Vagina (tissue), 2 donors: ENCODE measurements around the gene CCDC81. TPM values are rescaled to one million over a fixed set of nuclear protein-coding genes. Genes with fewer than 3 reads are reported as not detected.
"Not testable (repeated sequence)": the region's sequence is repeated elsewhere in the genome, so short reads cannot be mapped to it uniquely, and the experiment has no call there.

Experiments
- DNase-seq, 2 donors: peaks; one replicate each; pipeline ENCODE4 v3.0.0-alpha.2; 2017; ENCODE audit errors: extremely low spot score in 2 of 2
- H3K27ac ChIP-seq: fragments of 200-600 bp; sonication (generic); one replicate; pipeline ENCODE4 v1.5.1; 2019
- H3K27me3 ChIP-seq: fragments of 200-600 bp; sonication (generic); one replicate; pipeline ENCODE4 v1.5.1; 2019
- H3K36me3 ChIP-seq, 2 donors: fragments of 200-600 bp; sonication (generic); one replicate each; pipeline ENCODE4 v1.5.1; 2017 to 2019
- H3K4me1 ChIP-seq: fragments of 200-600 bp; sonication (generic); one replicate; pipeline ENCODE4 v1.5.1; 2019
- H3K4me3 ChIP-seq, 2 donors: fragments of 200-600 bp; sonication (generic); 1 replicate in 1 of 2; 2 replicates in 1 of 2; pipeline ENCODE4 v1.5.1; 2016 to 2019
- H3K9me3 ChIP-seq: fragments of 200-600 bp; sonication (generic); one replicate; pipeline ENCODE4 v1.5.1; 2019
- POLR2A ChIP-seq, 2 donors: fragments of 450-650 bp; IDR thresholded peaks; one replicate each; pipeline ENCODE4 v1.6.1; 2017; ENCODE audit warnings: antibody characterized with exemption in 2 of 2, mild to moderate bottlenecking in 2 of 2, moderate library complexity in 2 of 2
- POLR2AphosphoS5 ChIP-seq, 2 donors: sonication (generic); formaldehyde crosslinking; IDR thresholded peaks; one replicate each; pipeline ENCODE4 v1.9.0; 2017; ENCODE audit warnings: antibody characterized with exemption in 2 of 2, mild to moderate bottlenecking in 2 of 2, low read depth in 1 of 2; ENCODE audit not compliant: insufficient read depth in 1 of 2
- intact Hi-C: fragments of 100-400 bp; cut with DNase I; formaldehyde crosslinking; loops from one replicate; pipeline ENCODE4 v1.15.1; 2023
- total RNA-seq: library from RNA; depleted of rRNA; stranded (reverse); fragments of >200 nt; gene quantifications from one replicate; pipeline ENCODE4 v1.2.3, GENCODE V29; 2016
- TF ChIP-seq, protein P1 (sequence below), 3 experiments: fragments of 450-650 bp in 2 of 3; fragments of 200-600 bp in 1 of 3; sonication (generic) in 1 of 3; IDR thresholded peaks; one replicate each; pipeline ENCODE4 v1.5.1; 2017 to 2019; ENCODE audit warnings: antibody characterized with exemption in 3 of 3, mild to moderate bottlenecking in 2 of 3, moderate library complexity in 2 of 3

Gene CCDC81
- total RNA-seq, 1 donor from 2014 or later, result not detected

DNA sequence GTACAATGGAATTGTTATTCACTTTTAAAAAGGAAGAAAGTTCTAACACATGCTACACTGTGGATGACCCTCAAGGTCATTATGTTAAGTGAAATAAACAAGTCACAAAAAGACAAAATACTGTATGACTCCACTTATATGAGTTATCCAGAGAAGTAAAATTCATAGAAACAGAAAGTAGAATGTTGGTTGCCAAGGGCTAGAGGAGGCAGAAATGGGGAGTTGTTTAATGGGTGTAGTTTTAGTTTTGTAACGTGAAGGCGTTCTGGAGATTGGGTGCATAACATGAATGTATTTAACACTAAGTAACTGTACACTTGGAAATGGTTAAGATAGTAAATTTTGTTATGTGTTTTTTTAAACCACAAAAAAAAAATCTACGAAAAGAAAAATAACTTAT is 43.8 kb downstream of the CCDC81 start:
- no peak for TF ChIP-seq POLR2AphosphoS5 (IDR thresholded peaks at IDR 0.05; ENCODE audit: insufficient read depth in 1 of 2, low read depth in 1 of 2)
- TF ChIP-seq POLR2A (IDR thresholded peaks at IDR 0.05), result no peak
- TF ChIP-seq, protein P1, sequence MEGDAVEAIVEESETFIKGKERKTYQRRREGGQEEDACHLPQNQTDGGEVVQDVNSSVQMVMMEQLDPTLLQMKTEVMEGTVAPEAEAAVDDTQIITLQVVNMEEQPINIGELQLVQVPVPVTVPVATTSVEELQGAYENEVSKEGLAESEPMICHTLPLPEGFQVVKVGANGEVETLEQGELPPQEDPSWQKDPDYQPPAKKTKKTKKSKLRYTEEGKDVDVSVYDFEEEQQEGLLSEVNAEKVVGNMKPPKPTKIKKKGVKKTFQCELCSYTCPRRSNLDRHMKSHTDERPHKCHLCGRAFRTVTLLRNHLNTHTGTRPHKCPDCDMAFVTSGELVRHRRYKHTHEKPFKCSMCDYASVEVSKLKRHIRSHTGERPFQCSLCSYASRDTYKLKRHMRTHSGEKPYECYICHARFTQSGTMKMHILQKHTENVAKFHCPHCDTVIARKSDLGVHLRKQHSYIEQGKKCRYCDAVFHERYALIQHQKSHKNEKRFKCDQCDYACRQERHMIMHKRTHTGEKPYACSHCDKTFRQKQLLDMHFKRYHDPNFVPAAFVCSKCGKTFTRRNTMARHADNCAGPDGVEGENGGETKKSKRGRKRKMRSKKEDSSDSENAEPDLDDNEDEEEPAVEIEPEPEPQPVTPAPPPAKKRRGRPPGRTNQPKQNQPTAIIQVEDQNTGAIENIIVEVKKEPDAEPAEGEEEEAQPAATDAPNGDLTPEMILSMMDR (IDR thresholded peaks at IDR 0.05), result no peak
- H3K4me1 ChIP-seq, result no peaks in the 10 kb centered on the region
- no peaks in the 10 kb centered on the region for H3K36me3 ChIP-seq
- DNase-seq, result no peak
- H3K9me3 ChIP-seq, result no peaks in the 10 kb centered on the region
- H3K27me3 ChIP-seq, result no peaks in the 10 kb centered on the region
- H3K4me3 ChIP-seq, result no peak overlapping the region
- no peak overlapping the region for H3K27ac ChIP-seq
- intact Hi-C loops, result no loop called here

DNA sequence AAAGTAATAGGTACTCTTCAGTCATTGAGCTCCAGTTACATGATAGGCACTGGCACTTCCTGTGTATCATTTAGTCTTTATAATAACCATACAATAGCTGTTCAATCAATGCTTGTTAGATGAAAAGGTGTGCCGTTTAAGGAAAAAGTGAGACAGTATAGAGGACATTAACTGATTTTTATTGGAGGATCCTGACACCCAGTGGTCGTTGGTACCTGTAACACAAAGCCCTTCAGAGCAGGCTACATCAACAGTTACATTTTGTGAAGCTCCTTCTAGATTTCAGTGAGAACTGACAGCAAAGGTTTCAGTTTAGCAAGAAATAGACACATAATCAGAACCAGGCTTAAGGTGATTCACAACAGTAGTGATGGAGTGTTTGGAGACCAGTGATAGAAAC is 44.2 kb downstream of the CCDC81 start:
- Histone ChIP-seq H3K27me3 (no peaks in the 10 kb centered on the region), H3K36me3 (no peaks in the 10 kb centered on the region), H3K4me1 (no peaks in the 10 kb centered on the region), H3K4me3 (no peak overlapping the region), H3K27ac (no peak overlapping the region), H3K9me3 (no peaks in the 10 kb centered on the region)
- no peak for TF ChIP-seq POLR2A (IDR thresholded peaks at IDR 0.05)
- no peak for TF ChIP-seq POLR2AphosphoS5 (IDR thresholded peaks at IDR 0.05; ENCODE audit: insufficient read depth in 1 of 2, low read depth in 1 of 2)
- TF ChIP-seq, protein P1 (IDR thresholded peaks at IDR 0.05), result no peak
- no peak for DNase-seq
- intact Hi-C loops, result no loop called here

DNA sequence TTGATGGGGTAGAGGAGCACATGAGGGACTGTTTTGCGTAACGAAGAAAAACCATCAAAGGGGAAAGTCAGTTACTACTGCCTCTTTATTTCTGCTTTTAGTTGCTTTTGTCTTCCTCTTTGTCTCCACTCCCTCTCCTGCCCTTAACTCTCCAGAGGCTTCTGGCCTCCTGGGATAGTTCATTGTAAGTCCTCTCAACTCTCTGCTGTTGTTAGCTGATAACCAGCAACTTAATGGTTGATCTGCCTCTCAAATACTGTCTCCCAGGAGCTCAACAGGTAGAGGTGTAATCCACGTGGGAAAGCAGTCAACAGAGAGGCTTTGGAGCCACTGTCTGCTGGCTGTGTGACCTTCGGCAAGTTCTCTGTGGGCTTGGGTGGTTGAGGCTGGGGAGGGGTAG is 47.3 kb downstream of the CCDC81 start:
- Histone ChIP-seq H3K9me3 (no peaks in the 10 kb centered on the region), H3K36me3 (no peaks in the 10 kb centered on the region), H3K27ac (no peak overlapping the region), H3K4me3 (no peak overlapping the region), H3K4me1 (no peaks in the 10 kb centered on the region), H3K27me3 (no peaks in the 10 kb centered on the region)
- TF ChIP-seq, protein P1 (IDR thresholded peaks at IDR 0.05), result no peak
- TF ChIP-seq POLR2A (IDR thresholded peaks at IDR 0.05), result no peak
- no peak for TF ChIP-seq POLR2AphosphoS5 (IDR thresholded peaks at IDR 0.05; ENCODE audit: insufficient read depth in 1 of 2, low read depth in 1 of 2)
- DNase-seq, result no peak
- intact Hi-C loops, result no loop called here

DNA sequence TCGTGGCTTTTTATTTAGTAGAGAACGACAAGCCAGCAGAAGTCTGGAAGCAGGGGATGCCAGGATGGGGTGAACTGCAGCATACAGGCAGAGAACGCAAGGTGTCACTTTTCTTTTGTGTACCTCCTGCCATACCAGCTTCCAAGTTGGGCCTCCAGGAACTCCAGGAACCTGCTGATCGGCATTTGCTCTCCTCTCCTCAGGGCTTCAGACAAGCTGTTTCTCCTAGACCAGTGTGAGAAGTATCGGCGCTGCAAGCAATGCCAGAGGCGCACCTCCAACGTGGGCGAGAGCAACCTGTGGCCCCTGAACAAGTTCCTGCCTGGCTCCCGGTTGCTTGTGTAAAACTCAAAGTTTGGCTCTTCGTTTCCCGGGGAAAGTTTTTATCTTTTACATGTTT is 47.7 kb downstream of the CCDC81 start:
- H3K27ac ChIP-seq, result no peak overlapping the region
- intact Hi-C loops, result no loop called here
- no peaks in the 10 kb centered on the region for H3K4me1 ChIP-seq
- H3K9me3 ChIP-seq, result no peaks in the 10 kb centered on the region
- no peak for DNase-seq
- H3K36me3 ChIP-seq, result no peaks in the 10 kb centered on the region
- no peak overlapping the region for H3K4me3 ChIP-seq
- H3K27me3 ChIP-seq, result no peaks in the 10 kb centered on the region
- TF ChIP-seq POLR2AphosphoS5 (IDR thresholded peaks at IDR 0.05; ENCODE audit: insufficient read depth in 1 of 2, low read depth in 1 of 2) (no peak), POLR2A (IDR thresholded peaks at IDR 0.05) (no peak)
- TF ChIP-seq, protein P1 (IDR thresholded peaks at IDR 0.05), result no peak

DNA sequence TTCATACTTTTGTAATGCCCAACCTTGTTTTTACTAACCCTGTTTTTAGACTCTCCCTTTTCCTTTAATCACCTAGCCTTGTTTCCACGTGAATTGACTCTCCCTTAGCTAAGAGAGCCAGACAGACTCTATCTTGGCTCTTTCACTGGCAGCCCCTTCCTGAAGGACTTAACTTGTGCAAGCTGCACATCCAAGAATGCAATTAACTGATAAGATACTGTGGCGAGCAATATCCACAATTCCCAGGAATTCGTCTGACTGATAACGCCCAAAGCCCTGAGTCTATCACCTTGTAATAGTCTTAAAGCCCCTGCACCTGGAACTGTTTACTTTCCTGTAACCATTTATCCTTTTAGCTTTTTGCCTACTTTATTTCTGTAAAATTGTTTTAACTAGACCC is 48.8 kb downstream of the CCDC81 start:
- H3K9me3 ChIP-seq, H3K4me3 ChIP-seq, DNase-seq, H3K4me1 ChIP-seq, H3K27me3 ChIP-seq, intact Hi-C loops, H3K27ac ChIP-seq, H3K36me3 ChIP-seq: not testable (repeated sequence)

DNA sequence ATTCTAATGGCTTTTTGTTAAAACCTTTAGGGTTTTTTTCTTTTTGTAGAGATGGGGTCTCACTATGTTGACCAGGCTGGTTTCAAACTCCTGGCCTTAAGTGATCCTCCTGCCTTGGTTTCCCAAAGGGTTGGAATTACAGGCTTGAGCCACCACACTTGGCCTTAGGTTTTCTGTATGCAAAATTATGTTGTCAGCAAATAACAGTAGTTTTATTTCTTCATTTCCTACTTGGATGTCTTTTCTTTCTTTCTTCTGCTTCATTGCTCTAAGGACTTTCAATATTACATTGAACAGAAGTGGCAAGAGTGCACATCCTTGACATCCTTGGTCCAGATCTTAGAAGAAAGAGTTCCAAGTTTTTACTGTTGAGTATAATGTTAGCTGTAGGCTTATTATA is 52.8 kb downstream of the CCDC81 start:
- no peak for TF ChIP-seq POLR2AphosphoS5 (IDR thresholded peaks at IDR 0.05; ENCODE audit: insufficient read depth in 1 of 2, low read depth in 1 of 2)
- TF ChIP-seq POLR2A (IDR thresholded peaks at IDR 0.05), result no peak
- TF ChIP-seq, protein P1 (IDR thresholded peaks at IDR 0.05), result no peak
- Histone ChIP-seq H3K4me1 (no peaks in the 10 kb centered on the region), H3K9me3 (no peaks in the 10 kb centered on the region), H3K27me3 (no peaks in the 10 kb centered on the region), H3K36me3 (no peaks in the 10 kb centered on the region), H3K27ac (no peak overlapping the region), H3K4me3 (no peak overlapping the region)
- no peak for DNase-seq
- intact Hi-C loops, result no loop called here
